AG08396 (cell line): ENCODE data around the gene SEC62.

Experiments
- DNase-seq: peaks from one replicate; pipeline ENCODE4 v3.0.0; 2012; ENCODE audit warnings: low spot score, mixed read lengths

The SEC62 gene, protein sequence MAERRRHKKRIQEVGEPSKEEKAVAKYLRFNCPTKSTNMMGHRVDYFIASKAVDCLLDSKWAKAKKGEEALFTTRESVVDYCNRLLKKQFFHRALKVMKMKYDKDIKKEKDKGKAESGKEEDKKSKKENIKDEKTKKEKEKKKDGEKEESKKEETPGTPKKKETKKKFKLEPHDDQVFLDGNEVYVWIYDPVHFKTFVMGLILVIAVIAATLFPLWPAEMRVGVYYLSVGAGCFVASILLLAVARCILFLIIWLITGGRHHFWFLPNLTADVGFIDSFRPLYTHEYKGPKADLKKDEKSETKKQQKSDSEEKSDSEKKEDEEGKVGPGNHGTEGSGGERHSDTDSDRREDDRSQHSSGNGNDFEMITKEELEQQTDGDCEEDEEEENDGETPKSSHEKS

GRCh38 chr3:169966428-169966950, at the start of gene SEC62:
TSS of gene SEC62 (plus strand) at chr3:169966807. CDS start at chr3:169966823, 16 bp downstream.
- peak; percentile 94 for DNase-seq

DNA sequence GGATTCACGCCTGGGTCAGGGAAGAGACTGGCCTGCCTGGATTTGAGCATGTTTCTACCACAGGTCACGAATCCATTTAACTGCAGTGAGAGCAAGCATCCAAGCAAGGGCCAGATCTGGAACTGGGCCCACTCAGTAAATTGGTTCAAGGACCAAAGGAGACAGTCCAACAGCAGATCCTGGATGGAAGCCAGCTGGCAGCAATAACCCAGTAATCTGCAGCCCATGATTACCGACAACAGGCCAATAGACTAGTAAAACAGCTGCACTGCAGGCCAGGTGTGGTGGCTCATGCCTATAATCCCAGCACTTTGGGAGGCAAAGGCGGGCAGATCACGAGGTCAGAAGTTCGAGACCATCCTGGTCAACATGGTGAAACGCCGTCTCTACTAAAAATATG, 43.4 kb upstream of the SEC62 start:
- no peak for DNase-seq

DNA sequence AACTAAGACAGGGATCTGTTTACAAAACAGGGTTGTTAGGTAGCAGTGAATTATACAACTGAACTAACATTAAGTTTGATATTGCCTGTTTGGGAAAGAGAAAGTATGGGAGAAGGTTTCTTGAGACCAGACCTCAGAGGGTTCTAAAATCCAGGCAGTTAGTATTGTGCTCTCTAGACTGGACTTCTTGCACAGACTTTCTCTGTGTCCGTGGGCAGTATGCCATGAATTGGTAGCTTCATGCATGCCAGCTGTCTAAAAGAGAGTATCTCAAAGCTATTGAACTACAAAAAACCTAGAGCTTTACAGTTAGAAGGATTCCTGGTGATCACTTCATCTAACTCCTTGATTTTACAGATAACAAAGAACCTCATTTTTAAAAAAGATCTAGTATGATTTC, 42.8 kb upstream of the SEC62 start:
- no peak for DNase-seq

GRCh38 chr3:169929830-169930519, 36.6 kb upstream of the SEC62 start:
- DNase-seq, result no peak

GRCh38 chr3:169930843-169931242, 35.8 kb upstream of the SEC62 start:
- no peak for DNase-seq

GRCh38 chr3:169931747-169932520, 34.7 kb upstream of the SEC62 start:
- DNase-seq, result no peak

DNA sequence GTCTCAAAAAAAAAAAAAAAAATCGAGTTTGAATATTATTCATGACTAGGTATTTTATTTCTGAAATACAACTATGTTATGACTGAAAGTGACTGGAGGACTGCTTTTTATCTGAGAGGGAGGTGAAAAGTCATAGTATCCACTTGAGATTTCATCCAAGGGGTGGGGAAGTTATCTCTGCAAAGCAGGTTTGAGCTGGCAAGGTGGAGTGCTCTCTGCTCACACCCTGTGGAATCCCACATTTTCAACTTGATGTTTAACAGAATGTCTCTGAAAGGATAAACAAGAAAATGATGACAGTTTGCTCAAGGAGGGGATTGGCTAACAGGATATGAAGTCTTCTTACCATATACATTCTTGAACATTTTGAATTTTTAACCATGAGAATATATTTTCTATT, 27.3 kb upstream of the SEC62 start:
- no peak for DNase-seq

- no peak for DNase-seq
These were observed 26.9 kb upstream of the SEC62 start for GRCh38 chr3:169939751-169940150.

- DNase-seq, result no peak
These were observed 26.0 kb upstream of the SEC62 start for GRCh38 chr3:169940470-169941181.

DNA sequence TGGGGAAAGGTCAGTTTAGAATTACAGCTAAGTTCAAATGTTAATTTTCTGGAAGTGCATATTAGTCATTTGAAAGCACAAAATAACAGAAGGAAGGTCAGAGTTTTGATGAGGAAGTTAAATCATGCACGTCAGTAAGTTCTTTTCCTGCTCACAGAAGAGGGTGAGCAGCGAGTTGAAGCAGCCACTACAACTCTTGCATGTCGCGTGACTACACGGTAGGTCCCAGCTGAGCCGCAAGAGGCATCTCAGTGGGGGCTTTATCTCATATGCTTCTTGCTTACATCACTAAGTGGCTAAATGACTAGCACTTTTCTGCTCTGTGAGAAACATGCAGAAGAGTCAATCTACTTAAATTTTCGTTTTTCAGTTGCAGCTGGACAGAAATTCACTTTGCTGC, 21.3 kb upstream of the SEC62 start:
- DNase-seq, result no peak

DNA sequence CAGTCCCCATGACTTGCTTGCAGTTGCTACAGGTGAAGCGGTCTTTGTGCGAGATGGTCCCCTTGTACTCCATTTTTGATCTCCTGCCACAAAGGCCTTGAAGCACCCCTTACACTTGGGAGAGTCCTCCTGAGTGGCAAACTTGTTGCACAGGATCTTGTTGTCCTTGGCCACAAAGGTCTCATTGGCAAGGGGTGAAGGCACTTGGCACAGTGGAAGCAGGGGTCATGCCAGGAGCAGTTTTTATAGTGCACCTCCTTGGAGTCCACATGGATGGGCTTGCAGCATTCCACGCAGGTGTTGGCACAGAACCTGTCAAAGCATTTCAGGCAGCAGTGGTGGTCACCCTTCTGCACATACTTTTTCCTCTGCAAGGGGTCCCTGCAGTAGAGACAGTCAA, 20.3 kb upstream of the SEC62 start:
- no peak for DNase-seq

GRCh38 chr3:169948559-169949448, 17.8 kb upstream of the SEC62 start:
- DNase-seq, result no peak

- DNase-seq, result no peak
These were observed 14.6 kb upstream of the SEC62 start for GRCh38 chr3:169952045-169952444.

GRCh38 chr3:169953462-169954141, 13.0 kb upstream of the SEC62 start:
- DNase-seq, result no peak

DNA sequence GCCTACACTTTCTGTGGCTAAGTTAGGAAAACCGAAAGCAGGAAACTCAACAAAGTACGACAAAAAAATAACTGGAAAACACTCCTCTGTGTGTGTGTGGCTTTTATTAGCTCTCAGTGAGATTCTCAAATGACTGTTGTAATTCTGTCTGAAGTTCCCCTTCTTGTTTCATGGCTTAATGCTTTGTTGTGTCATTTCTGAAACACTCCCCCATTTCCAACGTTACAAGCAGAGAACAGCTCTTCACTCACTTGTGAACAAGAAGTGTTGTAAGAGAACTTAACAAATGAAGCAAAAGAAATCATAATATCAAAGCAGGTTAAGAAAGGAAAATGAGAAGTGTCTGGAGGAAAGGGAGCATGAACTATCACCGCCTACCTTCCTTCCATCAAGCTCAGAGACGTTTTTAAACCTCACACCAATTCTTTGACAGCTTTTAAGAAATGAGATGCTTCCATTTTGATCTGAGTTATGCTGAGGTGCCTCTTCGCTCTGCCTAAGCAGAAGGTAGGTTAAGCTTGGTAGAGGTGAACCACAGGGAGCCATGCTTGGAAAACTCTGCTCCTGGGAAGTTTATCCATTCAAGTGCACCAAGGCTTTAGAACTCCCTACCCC, 12.4 kb upstream of the SEC62 start:
- no peak for DNase-seq

DNA sequence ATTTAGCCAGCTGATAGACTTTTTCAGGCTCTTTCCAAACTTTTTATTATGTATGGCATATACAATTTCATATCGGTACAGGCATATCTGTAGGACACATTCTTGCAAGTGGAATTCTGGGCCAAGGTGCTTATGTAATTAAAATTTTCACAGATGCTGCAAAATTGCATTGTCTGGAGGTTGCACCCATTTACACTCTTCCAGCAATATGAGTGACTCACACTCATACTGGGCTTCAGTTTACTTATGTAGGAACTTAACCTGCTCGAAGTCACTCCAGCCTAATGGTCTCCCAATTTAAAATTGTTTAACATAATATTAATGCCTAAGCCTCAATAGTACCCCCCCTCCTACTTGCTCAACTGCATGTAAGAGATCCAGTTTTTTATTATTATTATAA, 11.2 kb upstream of the SEC62 start:
- no peak for DNase-seq

DNA sequence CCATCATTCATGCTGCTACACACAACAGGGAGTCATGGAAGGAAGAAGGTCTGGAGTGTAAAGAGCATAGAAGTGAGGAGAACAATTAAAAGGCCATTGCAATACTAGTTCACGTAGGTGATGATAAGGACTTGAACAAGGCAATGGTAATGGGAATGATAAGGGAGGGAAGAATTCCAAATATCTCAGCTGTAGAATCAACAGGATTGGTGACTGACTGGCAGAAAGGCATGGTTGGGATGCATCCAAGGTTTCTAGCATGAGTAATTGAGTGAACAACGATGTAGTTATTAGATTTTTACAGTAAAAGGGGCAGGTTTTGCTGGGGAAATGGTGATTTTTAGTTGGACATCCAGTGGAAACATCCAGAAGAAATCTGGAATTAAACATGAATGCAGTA, 2.4 kb upstream of the SEC62 start:
- DNase-seq, result peak; percentile 38

- no peak for DNase-seq
These were observed 812 bp upstream of the SEC62 start for GRCh38 chr3:169965562-169966427.
